MM.1S (cell line): ENCODE results near the gene HDGFL3.
A peak's percentile ranks its signal among the peaks of the same experiment; 100 is the strongest.

Source experiments
- EZH2 ChIP-seq: fragments of 300-600 bp; sonication (generic); optimal IDR thresholded peaks from 2 replicates; pipeline ENCODE3; 2017; ENCODE audit warnings: low read depth, mild to moderate bottlenecking, antibody characterized with exemption, low read length, mixed read lengths
- TF ChIP-seq, protein P1 (sequence below): fragments of 300-600 bp; sonication (generic); IDR thresholded peaks from 2 replicates; pipeline ENCODE4 v1.5.1; 2016; ENCODE audit warnings: antibody characterized with exemption, low read length, mixed read lengths

DNA sequence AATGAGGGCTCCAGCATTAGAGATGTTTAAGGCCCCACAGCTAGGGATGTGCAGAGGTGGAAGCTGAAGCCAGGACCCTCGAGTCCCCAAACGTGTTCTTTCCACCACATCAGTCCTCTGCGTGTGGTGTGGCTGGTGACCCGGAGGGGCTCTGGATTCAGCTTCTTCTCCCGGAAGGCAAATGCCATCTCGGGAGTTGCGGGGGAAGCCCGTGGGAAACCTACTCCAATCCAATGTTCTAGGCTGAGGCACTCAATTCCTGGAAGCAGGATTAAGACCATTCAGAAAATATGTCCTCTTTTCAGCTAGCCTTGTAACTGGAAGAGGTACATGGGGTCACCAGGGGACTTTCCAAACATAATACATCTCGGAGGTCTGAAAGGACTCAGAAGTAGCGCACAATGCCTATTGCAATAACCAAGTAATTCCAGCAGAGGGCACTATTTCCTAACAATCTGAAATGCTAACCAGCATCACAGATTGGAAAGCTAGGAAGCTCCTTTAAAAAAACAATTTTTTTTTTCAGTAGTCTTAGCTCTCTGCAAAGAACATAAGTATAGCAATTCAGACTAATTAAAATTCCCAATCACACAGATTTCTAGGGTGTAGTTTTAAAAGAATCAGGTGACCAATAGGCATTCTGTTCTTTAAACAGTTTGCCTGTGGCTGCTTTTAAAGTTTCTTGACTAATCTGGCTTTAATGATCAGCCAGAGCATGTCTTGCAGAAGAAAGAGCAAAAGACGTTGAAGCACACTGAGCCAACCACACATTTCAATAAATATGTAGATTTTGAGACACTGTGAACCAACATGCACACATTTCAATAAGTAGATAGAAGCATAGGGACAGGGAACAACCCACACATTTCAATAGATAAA, 40.8 kb upstream of the HDGFL3 start:
- no peak for TF ChIP-seq EZH2
- TF ChIP-seq, protein P1, sequence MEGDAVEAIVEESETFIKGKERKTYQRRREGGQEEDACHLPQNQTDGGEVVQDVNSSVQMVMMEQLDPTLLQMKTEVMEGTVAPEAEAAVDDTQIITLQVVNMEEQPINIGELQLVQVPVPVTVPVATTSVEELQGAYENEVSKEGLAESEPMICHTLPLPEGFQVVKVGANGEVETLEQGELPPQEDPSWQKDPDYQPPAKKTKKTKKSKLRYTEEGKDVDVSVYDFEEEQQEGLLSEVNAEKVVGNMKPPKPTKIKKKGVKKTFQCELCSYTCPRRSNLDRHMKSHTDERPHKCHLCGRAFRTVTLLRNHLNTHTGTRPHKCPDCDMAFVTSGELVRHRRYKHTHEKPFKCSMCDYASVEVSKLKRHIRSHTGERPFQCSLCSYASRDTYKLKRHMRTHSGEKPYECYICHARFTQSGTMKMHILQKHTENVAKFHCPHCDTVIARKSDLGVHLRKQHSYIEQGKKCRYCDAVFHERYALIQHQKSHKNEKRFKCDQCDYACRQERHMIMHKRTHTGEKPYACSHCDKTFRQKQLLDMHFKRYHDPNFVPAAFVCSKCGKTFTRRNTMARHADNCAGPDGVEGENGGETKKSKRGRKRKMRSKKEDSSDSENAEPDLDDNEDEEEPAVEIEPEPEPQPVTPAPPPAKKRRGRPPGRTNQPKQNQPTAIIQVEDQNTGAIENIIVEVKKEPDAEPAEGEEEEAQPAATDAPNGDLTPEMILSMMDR, result peak; percentile 90
